Activated CD4-positive, alpha-beta T cell treated with anti-CD3 and anti-CD28 coated beads for 36 hours (primary cell): ENCODE data around the gene THSD7B. TPM values are rescaled to one million over a fixed set of nuclear protein-coding genes. Genes with fewer than 3 reads are reported as not detected.

Source experiments
- ATAC-seq: fragments of 200-7000 bp; cut with Tn5 transposase; one replicate; pipeline ENCODE4 v1.10.0; 2021; ENCODE audit warnings: mild to moderate bottlenecking, moderate library complexity
- CTCF ChIA-PET: fragments of 350-600 bp; sonication (Branson Sonifier 250); formaldehyde crosslinking; loops from one replicate; lab custom pipeline; 2021; ENCODE audit warnings: antibody characterized with exemption; lab: Charles Lee
- POLR2A ChIA-PET: fragments of 350-600 bp; sonication (Branson Sonifier 250); formaldehyde crosslinking; loops from one replicate; lab custom pipeline; 2021; ENCODE audit warnings: antibody characterized with exemption, inconsistent platforms; lab: Charles Lee
- DNase-seq: peaks from one replicate; pipeline ENCODE4 v3.0.0-alpha.2; 2020
- H3K27ac Mint-ChIP-seq: one replicate; pipeline ENCODE4 v1.8.0; 2021; ENCODE audit warnings: mixed read lengths
- H3K27me3 Mint-ChIP-seq: one replicate; pipeline ENCODE4 v1.8.0; 2021; ENCODE audit warnings: mixed read lengths
- H3K36me3 Mint-ChIP-seq: one replicate; pipeline ENCODE4 v1.8.0; 2021; ENCODE audit warnings: low read depth, mixed read lengths
- H3K4me1 Mint-ChIP-seq: one replicate; pipeline ENCODE4 v1.8.0; 2021; ENCODE audit warnings: mixed read lengths
- H3K4me3 Mint-ChIP-seq: one replicate; pipeline ENCODE4 v1.8.0; 2021; ENCODE audit warnings: mild to moderate bottlenecking, moderate library complexity, mixed read lengths
- H3K9me3 Mint-ChIP-seq: one replicate; pipeline ENCODE4 v1.8.0; 2021; ENCODE audit warnings: low read depth, mixed read lengths
- intact Hi-C, 2 experiments: fragments of 100-400 bp; cut with DNase I in 1 of 2; cut with micrococcal nuclease in 1 of 2; formaldehyde crosslinking; loops; one replicate each; pipeline versions ENCODE4 v1.14.2 to v1.15.1; 2022 to 2024; cut with DNase I, micrococcal nuclease
- total RNA-seq, 2 experiments: library from RNA; stranded (reverse); gene quantifications; one replicate each; pipeline ENCODE4 v1.2.3, GENCODE V29; 2021

THSD7B gene
- total RNA-seq, 2 experiments from 2014 or later: not detected

DNA sequence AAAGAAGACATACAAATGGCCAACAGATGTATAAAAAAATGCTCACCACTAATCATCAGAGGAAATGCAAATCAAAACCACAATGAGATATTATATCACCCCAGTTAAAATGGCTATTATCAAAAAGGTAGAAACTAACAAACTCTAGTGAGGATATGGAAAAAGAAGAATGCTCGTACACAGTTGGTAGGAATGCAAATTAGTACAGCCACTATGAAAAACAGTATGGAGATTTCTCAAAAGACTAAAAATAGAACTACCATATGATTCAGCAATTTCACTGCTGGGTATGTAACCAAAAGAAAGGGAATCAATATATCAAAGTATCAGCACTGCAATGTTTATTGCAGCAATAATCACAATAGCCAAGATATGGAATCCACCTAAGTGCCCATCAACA, 679.6 kb downstream of the THSD7B start:
- no peak for ATAC-seq
- Mint-ChIP-seq H3K27ac (no peak overlapping the region), H3K36me3 (no peaks in the 10 kb centered on the region), H3K4me1 (no peaks in the 10 kb centered on the region), H3K27me3 (no peaks in the 10 kb centered on the region), H3K4me3 (no peak overlapping the region), H3K9me3 (peaks cover 5% of the 10 kb centered on the region)
- ChIA-PET CTCF (no interaction called here), POLR2A (no interaction called here)
- DNase-seq: no peak
- intact Hi-C loops: no loop called here

DNA sequence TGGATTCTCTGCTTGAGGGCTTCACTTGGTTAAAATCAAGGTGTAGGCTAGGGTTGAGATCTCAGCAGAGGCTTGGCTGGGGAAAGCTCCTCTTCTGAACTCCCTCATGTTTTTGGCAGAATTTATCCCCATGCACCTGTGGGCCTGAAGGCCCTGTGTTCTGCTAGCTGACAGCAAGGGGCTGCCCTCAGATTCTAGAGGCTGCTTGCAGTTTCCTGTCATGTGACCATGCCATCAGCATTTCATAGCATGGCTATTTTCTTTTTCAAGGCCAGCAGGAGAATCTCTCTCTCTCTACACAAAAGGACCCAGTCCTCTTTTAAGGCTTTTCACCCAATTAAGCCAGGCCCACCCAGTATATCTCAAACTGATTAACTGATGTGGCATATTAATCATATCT, 684.1 kb downstream of the THSD7B start:
- H3K36me3 Mint-ChIP-seq: no peaks in the 10 kb centered on the region
- DNase-seq: no peak
- no peaks in the 10 kb centered on the region for H3K27me3 Mint-ChIP-seq
- H3K4me1 Mint-ChIP-seq: no peaks in the 10 kb centered on the region
- ChIA-PET CTCF (no interaction called here), POLR2A (no interaction called here)
- no peak overlapping the region for H3K27ac Mint-ChIP-seq
- no peak for ATAC-seq
- no peak overlapping the region for H3K4me3 Mint-ChIP-seq
- H3K9me3 Mint-ChIP-seq: peaks cover 5% of the 10 kb centered on the region
- intact Hi-C loops: no loop called here

DNA sequence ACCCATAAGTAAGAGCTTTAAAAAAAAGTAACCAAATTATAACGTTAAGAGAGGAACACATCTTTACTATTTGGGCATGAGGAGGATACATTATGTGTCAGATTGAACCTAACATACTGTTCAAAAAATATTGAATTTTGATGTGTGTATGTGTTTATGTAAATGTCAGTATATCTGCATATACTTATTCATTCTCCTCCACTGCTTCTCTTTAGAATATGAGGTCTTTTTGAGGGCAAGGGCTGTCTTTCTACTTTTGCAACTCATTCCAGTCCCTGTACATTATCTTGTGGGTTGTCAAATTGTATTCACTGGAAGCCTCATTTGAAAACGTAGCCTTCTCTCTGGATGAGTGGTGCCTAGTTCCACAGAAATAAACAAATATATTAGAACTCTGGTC, 689.5 kb downstream of the THSD7B start:
- H3K4me3 Mint-ChIP-seq: no peak overlapping the region
- H3K27ac Mint-ChIP-seq: no peak overlapping the region
- ATAC-seq (no peak), DNase-seq (no peak)
- POLR2A ChIA-PET: no interaction called here
- H3K9me3 Mint-ChIP-seq: no peaks in the 10 kb centered on the region
- intact Hi-C loops: no loop called here
- CTCF ChIA-PET: no interaction called here
- no peaks in the 10 kb centered on the region for H3K4me1 Mint-ChIP-seq
- no peaks in the 10 kb centered on the region for H3K27me3 Mint-ChIP-seq
- no peaks in the 10 kb centered on the region for H3K36me3 Mint-ChIP-seq

DNA sequence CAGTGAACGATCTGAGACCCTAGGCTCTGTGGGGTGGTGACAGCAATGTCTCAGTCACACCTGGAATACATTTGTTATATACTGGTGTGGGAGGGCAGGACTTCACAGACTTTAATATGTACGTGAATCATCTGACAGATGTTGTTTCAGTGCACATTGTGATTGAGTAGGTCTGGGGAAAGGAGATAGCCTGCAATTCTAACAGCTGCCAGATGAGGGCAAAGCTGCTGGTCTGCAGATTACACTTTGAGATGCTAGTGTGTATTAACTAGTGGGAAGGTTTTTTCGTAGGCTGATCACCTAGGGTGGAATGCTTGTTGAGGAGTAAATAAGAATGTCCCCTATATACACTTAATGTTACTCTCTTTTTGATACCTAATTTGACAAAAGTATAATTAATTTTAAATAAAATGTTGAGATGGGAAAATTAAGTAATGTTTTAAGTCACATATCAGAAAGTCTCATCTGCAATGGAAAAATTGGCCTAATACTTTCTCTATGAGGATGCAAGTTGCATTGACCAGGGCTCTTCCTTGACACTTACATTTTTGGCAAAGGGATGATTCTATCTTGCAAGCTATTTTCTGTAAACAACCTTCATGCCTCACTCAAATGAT, 702.0 kb downstream of the THSD7B start:
- Mint-ChIP-seq H3K36me3 (no peaks in the 10 kb centered on the region), H3K4me3 (no peak overlapping the region), H3K9me3 (no peaks in the 10 kb centered on the region), H3K4me1 (no peaks in the 10 kb centered on the region), H3K27me3 (no peaks in the 10 kb centered on the region), H3K27ac (no peak overlapping the region)
- CTCF ChIA-PET: interaction anchor here (0.8 to 1.0 kb wide), 2 partner anchors 16 to 133 kb away, joined by 3 read pairs; no protein-coding TSS in a partner anchor
- no peak for ATAC-seq
- intact Hi-C loops: loop anchor here (1.0 to 10.0 kb wide), 2 partner anchors 367 to 371 kb away; no protein-coding TSS in a partner anchor
- POLR2A ChIA-PET: no interaction called here
- peak; percentile 31 for DNase-seq

DNA sequence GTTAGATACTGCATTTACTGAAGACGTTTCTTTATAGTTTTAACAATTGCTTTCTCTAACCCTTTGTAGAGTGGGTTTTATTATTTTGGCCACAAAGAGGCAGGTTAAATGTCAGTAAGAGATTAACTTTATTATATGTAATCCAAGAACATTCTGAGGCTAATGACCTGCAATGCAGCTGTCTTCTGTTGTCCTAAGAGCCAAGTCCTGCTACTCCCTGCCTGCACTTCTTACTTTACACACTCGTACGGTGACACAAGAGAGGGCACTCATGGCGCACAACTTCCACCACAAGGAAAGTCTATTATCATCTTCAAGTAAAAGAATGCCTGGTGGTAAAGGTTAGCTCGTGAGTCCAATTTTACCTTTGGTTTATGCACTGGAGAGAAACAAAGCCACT, 727.9 kb downstream of the THSD7B start:
- Mint-ChIP-seq H3K9me3 (peaks cover 6% of the 10 kb centered on the region), H3K27me3 (no peaks in the 10 kb centered on the region), H3K27ac (no peak overlapping the region), H3K4me1 (no peaks in the 10 kb centered on the region), H3K36me3 (no peaks in the 10 kb centered on the region), H3K4me3 (no peak overlapping the region)
- CTCF ChIA-PET: no interaction called here
- ATAC-seq: no peak
- DNase-seq: no peak
- POLR2A ChIA-PET: no interaction called here
- intact Hi-C loops: no loop called here

DNA sequence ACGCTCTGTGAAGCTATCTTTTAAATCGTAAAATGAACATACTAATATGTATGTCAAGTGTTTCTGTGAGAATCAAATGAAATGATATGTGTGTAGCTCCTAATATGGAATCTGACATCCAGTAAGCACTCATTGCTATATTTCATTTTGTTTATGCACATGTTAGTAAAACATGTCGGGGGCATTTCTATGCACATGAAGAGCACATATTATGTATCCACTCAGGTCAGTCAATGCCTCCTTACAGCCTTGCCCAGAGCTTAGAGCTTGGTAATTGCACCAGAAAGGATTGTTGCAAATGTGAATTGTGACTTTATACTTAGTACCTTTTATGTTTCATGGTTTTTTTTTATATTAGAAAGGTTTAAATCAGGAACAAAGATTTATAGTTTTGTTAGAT, 735.3 kb downstream of the THSD7B start:
- intact Hi-C loops: no loop called here
- DNase-seq (no peak), ATAC-seq (no peak)
- CTCF ChIA-PET: no interaction called here
- Mint-ChIP-seq H3K36me3 (no peaks in the 10 kb centered on the region), H3K27ac (no peak overlapping the region), H3K4me1 (no peaks in the 10 kb centered on the region), H3K9me3 (no peaks in the 10 kb centered on the region), H3K27me3 (peaks cover 2% of the 10 kb centered on the region), H3K4me3 (no peak overlapping the region)
- POLR2A ChIA-PET: no interaction called here

DNA sequence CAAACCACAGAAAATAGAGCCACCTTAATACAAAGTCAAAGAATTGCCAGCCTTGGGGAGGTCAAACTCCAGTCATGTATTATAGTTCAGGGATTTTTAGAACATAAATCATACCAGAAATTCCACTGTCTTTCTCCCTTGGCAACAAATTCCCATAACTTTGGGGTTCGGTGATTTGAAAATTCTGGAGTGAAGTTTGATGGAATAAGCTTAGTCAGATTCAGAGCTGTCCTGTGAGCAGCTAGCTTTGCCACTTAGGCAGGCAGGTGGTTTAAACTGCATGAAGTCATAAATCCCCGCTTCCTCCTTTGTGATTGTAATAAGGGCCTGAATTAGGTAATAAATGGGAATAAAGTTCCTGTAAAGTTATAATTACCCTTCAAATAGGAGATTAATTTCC, 741.9 kb downstream of the THSD7B start:
- Mint-ChIP-seq H3K27ac (no peak overlapping the region), H3K9me3 (no peaks in the 10 kb centered on the region), H3K4me1 (no peaks in the 10 kb centered on the region), H3K27me3 (peaks cover under 1% of the 10 kb centered on the region), H3K4me3 (no peak overlapping the region), H3K36me3 (no peaks in the 10 kb centered on the region)
- ChIA-PET POLR2A (no interaction called here), CTCF (no interaction called here)
- DNase-seq (no peak), ATAC-seq (no peak)
- intact Hi-C loops: no loop called here

DNA sequence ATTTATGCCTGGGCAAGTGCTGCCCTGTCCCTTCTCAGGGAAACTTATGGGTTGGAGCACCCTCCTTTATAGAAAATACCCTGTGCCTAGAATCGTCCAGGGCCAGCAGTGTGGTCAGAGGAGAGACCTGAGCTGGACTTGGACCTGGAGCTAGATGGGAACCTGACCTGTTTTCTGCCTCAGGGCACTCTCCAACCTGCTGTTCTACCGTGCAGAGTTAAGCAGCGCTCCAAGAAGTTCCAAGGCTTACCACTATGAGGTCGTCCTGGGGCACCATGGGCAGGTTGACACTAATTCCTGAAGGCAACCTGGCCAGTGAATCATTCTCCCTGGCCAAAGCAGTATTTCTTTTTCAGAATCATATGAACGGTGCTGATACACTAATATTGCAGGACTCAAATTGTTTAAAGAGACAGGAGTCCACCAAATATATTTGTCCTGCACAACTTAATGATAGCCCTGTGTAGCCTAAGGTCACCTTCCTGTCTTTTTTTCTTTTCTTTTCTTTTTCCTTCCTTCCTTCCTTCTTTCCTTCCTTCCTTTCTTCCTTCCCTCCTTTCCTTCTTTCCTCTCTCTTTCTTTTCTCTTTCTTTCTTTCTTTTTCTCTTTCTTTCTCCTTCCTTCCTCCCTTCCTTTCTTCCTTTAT, 743.5 kb downstream of the THSD7B start:
- Mint-ChIP-seq H3K9me3 (no peaks in the 10 kb centered on the region), H3K4me3 (no peak overlapping the region), H3K27ac (no peak overlapping the region), H3K4me1 (no peaks in the 10 kb centered on the region), H3K36me3 (no peaks in the 10 kb centered on the region), H3K27me3 (no peaks in the 10 kb centered on the region)
- intact Hi-C loops: no loop called here
- CTCF ChIA-PET: no interaction called here
- POLR2A ChIA-PET: no interaction called here
- DNase-seq (no peak), ATAC-seq (no peak)

DNA sequence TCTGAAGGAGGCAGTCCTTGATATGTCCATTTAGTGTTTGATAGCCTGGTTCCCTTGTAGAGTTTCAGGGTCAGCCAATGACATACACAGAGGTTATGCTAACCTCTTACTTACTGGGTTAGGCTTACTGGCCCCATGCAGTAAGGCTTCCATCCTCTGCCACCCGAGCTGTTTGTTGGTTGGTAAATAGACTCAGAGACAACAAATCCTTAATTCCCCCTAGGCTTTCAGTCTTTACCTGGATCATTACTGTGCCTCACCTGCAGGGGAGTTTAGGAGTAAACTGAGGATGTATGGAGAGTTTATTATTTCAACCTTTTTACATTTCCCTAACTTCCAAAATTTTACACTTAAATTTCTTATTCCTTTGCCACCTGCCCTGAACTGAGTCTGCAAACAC, 746.2 kb downstream of the THSD7B start:
- POLR2A ChIA-PET: no interaction called here

DNA sequence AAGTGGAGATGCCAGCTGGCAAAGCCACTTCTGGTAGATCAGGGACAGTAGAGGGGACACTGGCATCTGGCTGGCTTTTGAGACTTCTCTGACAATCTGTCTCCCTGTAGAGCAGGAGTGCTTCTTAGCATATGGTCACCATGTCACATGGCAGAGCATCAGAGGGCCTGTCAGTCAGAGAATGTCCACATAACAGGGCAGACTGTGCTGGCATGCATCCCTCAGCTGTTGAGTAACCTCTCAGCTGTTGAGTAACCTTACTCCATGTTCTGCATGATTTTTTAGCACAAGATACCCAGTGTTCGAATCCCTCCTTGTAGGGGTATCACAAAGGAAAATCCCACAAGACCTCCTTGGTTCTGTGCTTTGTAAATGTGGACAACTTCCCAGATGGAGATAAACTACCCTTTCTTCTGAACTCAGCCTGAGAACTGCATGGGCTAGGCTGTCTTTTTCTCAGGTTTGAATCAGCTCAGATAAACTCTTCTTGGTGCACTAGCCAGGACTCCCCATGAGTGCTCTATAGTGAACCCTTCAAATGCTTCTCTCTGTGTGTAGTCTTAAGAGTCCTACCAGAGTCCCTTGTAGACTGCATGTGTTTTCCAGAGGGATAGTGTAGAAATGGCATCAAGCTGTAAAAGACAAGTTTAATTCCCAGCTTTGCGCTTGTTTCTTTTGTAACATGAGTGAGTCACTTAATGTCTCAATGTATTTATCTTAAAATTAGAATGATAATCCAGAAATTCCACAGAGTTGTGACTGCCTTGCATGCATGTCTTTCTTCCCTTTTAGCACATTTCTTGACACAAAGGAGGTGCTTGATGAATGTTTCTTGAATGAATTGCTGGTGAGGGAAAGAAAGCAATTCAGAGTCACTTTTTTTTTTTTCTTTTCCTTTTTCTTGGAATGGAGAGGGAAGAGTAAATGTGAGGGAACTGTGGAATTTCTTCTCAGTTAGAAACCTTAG, 756.6 kb downstream of the THSD7B start:
- intact Hi-C loops: no loop called here
- Mint-ChIP-seq H3K27ac (no peak overlapping the region), H3K9me3 (no peaks in the 10 kb centered on the region), H3K4me3 (no peak overlapping the region), H3K36me3 (no peaks in the 10 kb centered on the region), H3K4me1 (no peaks in the 10 kb centered on the region), H3K27me3 (no peaks in the 10 kb centered on the region)
- POLR2A ChIA-PET: no interaction called here
- CTCF ChIA-PET: interaction anchor here (1.1 kb wide), 1 partner anchor 16 kb away, joined by 3 read pairs; no protein-coding TSS in a partner anchor
- DNase-seq (no peak), ATAC-seq (no peak)

More for the DNA sequence above, 746.2 kb downstream of the THSD7B start:
- Mint-ChIP-seq H3K9me3 (no peaks in the 10 kb centered on the region), H3K27ac (no peak overlapping the region), H3K36me3 (no peaks in the 10 kb centered on the region), H3K27me3 (no peaks in the 10 kb centered on the region), H3K4me1 (no peaks in the 10 kb centered on the region), H3K4me3 (no peak overlapping the region)
- DNase-seq (no peak), ATAC-seq (no peak)
- CTCF ChIA-PET: interaction anchor here (0.8 kb wide), 1 partner anchor 8 kb away, joined by 3 read pairs; no protein-coding TSS in a partner anchor
- intact Hi-C loops: no loop called here

DNA sequence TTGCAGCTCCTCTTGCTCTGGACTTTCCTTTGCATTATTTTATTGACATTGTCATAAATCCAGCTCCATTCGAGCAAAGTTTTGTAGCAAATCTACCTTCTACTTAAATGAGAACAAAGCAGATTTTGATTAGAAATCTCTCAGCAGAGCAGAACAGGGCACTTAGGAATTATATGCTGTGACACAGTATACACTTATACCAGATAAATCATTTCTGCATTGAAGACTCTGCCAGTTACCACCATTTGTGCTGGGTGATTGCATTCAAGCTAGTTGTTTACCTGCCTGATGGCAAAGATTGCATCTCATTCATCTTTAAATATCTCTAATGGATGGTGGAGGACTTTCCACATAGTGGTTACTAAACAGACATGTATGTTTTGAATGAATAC, 757.3 kb downstream of the THSD7B start:
- no peak overlapping the region for H3K27ac Mint-ChIP-seq
- POLR2A ChIA-PET: no interaction called here

More for the DNA sequence above, 757.3 kb downstream of the THSD7B start:
- H3K27me3 Mint-ChIP-seq: no peaks in the 10 kb centered on the region
- no peaks in the 10 kb centered on the region for H3K36me3 Mint-ChIP-seq
- no peak overlapping the region for H3K4me3 Mint-ChIP-seq
- no peak for ATAC-seq
- CTCF ChIA-PET: interaction anchor here (1.1 kb wide), 1 partner anchor 15 kb away, joined by 3 read pairs; no protein-coding TSS in a partner anchor
- no peaks in the 10 kb centered on the region for H3K4me1 Mint-ChIP-seq
- intact Hi-C loops: no loop called here
- H3K9me3 Mint-ChIP-seq: peaks cover 3% of the 10 kb centered on the region
- no peak for DNase-seq
